ENCODE measurements around the gene DHRS7C.

GRCh38 chr17:9824797-9825338 is 33.5 kb upstream of the DHRS7C start:
- TF ChIP-seq POLR2A (IDR thresholded peaks at IDR 0.05) (no peak), CTCF (IDR thresholded peaks at IDR 0.05) (no peak)

Data from heart left ventricle (tissue), 13 donors.